GM21529 (cell line): ENCODE measurements around the gene COX5B.
"Not testable (repeated sequence)": the region's sequence is repeated elsewhere in the genome, so short reads cannot be mapped to it uniquely, and the experiment has no call there.

Experiments
- ATAC-seq: cut with Tn5 transposase; IDR thresholded peaks from one replicate; pipeline ENCODE4 v1.9.1; 2021; ENCODE audit not compliant: unreplicated experiment

COX5B gene, protein sequence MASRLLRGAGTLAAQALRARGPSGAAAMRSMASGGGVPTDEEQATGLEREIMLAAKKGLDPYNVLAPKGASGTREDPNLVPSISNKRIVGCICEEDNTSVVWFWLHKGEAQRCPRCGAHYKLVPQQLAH

GRCh38 chr2:97645695-97646629, at the start of gene COX5B:
COX5B (plus strand) TSS chr2:97646062; CDS start chr2:97646087, 25 bp downstream.
- ATAC-seq, result peak; percentile 94

GRCh38 chr2:97596180-97596579, 49.7 kb upstream of the COX5B start:
- ATAC-seq, result not testable (repeated sequence)

DNA sequence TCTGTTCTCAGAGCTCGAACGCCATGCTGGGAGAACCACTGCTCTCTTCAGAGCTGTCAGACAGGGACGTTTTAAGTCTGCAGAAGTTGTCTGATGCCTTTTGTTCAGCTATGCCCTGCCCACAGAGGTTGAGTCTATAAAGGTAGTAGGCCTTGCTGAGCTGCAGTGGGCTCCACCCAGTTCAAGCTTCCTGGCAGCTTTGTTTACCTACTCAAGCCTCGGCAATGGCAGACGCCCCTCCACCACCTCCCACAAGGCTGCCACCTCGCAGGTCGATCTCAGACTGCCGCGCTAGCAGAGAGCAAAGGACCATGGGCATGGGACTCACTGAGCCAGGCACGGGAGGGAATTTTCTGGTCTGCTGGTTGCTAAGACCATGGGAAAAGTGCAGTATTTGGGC, 44.3 kb upstream of the COX5B start:
- not testable (repeated sequence) for ATAC-seq

DNA sequence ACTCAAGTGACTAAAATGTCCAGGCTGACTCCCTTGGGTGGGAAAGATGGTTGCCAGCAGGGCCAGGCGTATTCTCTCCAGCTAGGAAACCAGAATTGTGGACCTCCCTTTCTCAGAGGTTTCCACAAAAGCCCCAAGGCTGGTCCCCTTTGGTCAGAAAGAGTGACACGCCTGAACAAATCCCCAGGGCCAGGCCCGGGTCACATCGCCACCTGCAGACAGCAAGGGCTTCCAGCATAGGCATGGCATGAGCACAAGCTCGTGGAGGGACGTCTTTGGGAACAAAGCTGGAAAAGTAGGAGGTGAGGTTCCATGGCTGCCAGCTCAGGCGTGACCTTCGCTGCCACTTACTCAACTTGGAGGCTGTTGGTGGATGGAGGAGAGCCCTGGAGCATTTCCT, 40.8 kb upstream of the COX5B start:
- ATAC-seq, result not testable (repeated sequence)

DNA sequence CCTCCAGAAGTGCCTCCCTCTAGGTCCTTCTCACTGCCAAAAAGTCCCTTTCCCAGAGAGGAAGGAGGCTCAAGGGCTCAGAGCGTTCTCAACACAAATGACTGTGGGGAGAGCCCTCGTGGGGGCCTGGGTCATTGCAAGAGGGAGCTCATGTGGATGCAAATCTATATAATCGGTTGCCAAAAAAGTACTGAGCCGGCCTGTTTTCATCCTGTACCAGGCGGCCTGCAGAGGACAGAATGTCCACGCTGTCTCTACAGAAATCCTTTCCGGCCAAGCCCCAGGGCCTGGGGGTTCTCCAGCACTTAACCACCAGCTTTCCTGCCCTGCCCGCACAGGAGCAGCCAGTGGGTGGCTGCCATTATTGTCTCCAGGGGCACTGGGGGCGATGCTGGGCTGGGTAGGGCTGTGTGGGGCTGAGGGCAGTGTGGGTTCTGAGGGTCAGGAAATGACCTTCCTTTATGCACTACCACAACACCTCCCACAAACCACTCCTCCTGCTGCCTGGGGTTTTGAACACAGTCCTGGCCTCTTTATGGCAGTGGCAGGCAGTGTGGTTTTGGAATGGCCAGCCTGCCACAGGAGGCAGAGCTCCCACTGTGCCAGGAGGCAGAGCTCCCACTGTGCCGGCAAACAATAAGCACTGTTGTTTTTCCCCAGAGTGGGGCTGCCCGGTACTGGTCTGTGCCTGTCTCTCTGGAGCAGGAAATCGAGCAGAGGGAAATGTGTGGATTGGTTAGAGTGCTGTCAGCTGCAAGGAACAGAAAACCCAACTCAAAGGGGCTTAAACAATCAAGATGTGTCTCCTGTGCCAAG, 40.1 kb upstream of the COX5B start:
- not testable (repeated sequence) for ATAC-seq

DNA sequence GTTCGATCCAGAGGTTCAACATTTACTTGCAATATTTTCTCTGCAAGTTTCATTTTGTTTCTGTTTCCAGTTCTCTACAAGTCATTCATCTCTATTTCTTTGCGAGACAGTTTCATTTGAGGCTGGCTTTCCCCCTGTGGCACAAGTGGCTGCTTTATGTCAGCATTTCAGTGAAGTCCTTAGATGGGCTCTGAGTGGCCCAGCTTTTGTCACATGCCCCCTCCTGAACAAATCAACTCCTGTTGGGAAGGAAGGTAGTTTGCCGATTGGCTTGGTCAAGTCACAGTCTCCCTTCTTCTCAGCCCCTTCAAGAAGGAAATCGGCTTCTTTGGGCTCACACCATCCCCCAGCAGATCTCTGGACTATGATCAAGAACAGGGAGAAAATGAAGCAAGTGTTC, 37.1 kb upstream of the COX5B start:
- ATAC-seq, result not testable (repeated sequence)

- ATAC-seq, result not testable (repeated sequence)
Observed at GRCh38 chr2:97611895-97612294, 34.0 kb upstream of the COX5B start.

GRCh38 chr2:97615746-97616145, 30.1 kb upstream of the COX5B start:
- ATAC-seq, result not testable (repeated sequence)

DNA sequence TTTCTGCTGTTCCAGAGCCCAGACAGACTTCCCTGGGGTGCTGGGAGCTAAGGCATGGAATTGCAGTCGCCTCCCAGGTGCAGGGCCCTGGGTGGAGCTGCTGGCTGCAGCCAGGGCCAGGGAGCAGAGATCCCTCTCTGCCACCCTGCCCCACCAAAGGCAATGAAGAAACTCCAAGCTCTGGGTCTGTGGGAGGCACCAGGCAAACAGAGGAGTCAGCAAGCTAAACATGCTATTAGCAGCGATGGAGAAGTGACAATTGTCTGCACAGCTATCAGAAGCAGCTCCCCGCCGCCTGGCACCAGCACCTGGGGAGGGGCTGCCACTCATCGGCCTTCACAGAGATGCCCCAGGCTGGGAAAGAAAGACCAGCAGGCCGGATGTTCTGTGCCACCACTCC, 28.0 kb upstream of the COX5B start:
- no peak for ATAC-seq

GRCh38 chr2:97618939-97619827, 26.7 kb upstream of the COX5B start:
- not testable (repeated sequence) for ATAC-seq

GRCh38 chr2:97620492-97620891, 25.4 kb upstream of the COX5B start:
- not testable (repeated sequence) for ATAC-seq

DNA sequence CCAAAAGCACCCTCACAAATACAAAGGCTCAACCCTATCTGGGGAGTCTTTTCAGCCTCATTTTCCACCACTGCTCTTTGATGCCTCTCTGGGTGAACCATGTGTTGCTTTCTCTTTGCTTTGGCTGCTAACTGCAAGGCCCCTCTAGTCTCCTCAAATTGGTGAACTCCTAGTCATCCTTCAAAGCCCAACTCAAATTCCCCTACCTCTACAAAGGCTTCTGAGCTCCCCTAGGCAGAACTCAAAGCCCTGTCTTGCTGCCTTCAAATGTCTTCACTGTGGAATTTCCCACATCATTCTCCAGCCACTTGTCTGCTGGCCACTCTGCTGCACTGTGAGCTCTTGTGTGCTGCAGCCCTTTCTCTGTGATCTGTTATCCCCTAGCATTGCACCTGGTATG, 22.9 kb upstream of the COX5B start:
- not testable (repeated sequence) for ATAC-seq

- not testable (repeated sequence) for ATAC-seq
Observed at GRCh38 chr2:97625354-97626048, 20.4 kb upstream of the COX5B start.

DNA sequence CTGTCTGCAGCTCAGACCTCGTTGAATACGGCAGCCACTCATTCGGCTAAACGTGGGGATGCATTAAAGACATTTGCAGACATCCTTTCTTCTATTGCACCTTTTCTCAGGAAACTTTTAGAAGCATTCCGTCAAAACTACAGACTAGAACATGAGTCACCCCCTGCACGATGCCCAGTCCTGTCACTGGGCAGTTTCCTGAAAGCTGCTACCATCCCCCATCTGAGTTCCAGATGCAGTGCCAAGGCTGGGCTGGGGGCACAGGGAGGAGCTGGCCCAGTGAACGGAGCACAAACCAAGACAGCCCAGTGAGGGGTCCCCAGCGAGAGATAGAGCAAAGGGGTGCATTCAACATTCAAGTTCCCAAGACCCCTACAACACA, 19.8 kb upstream of the COX5B start:
- ATAC-seq, result not testable (repeated sequence)

DNA sequence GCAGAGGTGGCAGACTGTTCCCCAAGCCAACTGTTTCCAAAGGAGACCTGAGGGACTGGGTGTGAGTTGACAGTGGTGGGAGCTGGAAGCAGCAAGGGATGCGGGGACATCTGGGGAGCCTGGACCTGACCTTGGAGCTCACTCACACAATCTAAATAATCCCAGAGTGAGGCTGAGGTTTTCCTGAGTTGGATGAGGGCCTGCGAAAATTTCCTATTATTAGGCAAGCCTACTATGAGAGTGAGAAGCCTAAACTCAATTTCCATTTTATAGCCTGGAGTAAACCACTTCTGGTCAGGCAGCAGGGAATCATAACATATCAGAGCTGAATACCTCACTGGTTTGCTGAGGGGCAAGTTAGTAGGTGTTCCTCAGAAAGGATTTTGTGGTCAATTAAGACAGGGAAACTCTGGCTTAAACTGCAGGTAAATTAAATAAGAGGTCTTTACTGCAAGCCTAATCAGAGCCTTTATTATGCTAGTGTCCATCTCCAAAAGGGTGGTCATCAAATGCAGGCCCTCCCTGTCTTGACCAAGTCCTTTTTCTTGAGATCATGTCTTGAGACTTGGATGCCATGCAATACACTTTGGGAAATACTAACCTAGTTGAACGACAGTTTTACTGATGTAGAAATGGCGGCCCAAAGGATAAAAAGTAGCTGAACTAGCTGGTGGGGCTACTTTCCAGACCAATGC, 1.7 kb upstream of the COX5B start:
- ATAC-seq, result no peak

DNA sequence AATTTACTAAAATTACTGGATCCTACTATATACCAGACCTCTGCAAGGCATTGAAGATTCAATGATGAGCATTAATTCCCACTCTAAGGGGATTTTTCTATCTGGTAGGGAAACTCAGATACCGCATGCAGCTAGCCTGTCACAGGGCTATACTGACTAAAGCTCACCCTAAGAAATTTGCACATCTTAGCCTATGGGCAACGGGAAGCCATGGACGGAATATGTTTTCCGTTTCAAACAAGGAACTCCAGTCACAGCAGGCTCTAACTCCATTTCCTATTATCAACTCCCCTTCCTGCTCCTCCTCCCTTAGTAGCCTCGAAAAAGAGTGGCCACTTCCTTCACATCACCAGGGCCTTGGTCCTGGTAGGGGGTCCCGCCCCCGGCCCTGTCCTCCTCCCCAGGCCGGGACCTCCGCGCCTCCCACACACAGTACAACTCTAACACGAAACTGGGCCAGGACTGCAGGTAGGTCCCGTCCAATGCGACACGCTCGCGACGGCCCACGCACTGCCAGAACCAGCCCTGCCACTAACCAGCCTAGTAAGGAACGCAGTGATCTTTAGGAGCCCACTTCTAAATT, 659 bp upstream of the COX5B start:
- ATAC-seq, result peak; percentile 37

DNA sequence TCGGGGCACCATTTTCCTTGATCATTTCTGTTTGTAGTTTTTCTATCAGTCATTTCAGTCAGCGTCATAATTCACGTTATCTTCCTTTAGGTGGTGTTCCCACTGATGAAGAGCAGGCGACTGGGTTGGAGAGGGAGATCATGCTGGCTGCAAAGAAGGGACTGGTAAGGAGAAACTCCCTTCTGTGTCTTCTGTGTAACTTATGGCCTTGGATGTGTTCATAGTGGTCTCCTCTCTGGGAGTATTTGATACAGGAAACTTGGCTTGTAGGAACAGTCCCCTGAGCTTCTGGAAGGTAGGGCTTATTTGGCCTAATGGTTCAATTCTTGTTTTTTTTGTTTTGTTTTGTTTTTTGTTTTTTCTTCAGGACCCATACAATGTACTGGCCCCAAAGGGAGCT, 1.1 kb downstream of the COX5B start:
- no peak for ATAC-seq

DNA sequence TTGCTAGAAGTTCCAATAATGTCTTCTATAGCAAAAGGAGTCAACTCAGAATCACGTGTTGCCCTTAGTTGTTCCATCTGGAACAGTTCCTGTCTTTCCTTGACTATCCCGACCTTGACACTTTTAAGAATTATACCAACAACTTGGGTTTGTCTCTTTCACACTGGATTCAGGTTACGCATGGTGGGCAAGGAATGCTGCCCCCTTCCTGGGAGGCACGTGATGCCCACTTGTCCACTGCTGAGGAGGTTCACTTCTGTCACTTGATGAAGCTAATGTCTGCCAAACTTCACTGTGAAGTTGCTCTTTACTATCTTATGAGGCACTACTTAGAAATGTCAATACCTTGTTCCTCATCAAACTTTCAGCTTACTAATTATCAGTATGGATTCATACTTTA, 5.3 kb downstream of the COX5B start:
- no peak for ATAC-seq

- no peak for ATAC-seq
Observed at GRCh38 chr2:97653473-97653872, 7.6 kb downstream of the COX5B start.
